Effector memory CD4-positive, alpha-beta T cell (primary cell): ENCODE measurements around the gene PIAS1.
"Not testable (repeated sequence)": the region's sequence is repeated elsewhere in the genome, so short reads cannot be mapped to it uniquely, and the experiment has no call there.

ENCODE experiments used
- DNase-seq, 3 donors: peaks; one replicate each; pipeline ENCODE4 v3.0.0-alpha.2; 2020
- H3K27ac ChIP-seq: 2 replicates; pipeline ENCODE4 v1.7.0; 2013; ENCODE audit warnings: mild to moderate bottlenecking, low read length, moderate library complexity; ENCODE audit not compliant: insufficient read depth, poor library complexity, severe bottlenecking
- H3K27me3 ChIP-seq: replicated peaks from 2 replicates; pipeline ENCODE4 v1.7.0; 2013; ENCODE audit warnings: mild to moderate bottlenecking, low read length; ENCODE audit not compliant: insufficient read depth, control insufficient read depth, poor library complexity, severe bottlenecking
- H3K36me3 ChIP-seq: 2 replicates; pipeline ENCODE4 v1.7.0; 2013; ENCODE audit warnings: mild to moderate bottlenecking, low read length, moderate library complexity; ENCODE audit not compliant: control insufficient read depth, insufficient read depth
- H3K4me1 ChIP-seq: 2 replicates; pipeline ENCODE4 v1.7.0; 2013; ENCODE audit warnings: low read length, mild to moderate bottlenecking; ENCODE audit not compliant: control insufficient read depth, insufficient read depth, poor library complexity, severe bottlenecking
- H3K4me3 ChIP-seq: 2 replicates; pipeline ENCODE4 v1.7.0; 2013; ENCODE audit warnings: low read length, low read depth, mild to moderate bottlenecking; ENCODE audit not compliant: insufficient read depth, poor library complexity, severe bottlenecking
- H3K9me3 ChIP-seq: 2 replicates; pipeline ENCODE4 v1.7.0; 2013; ENCODE audit warnings: mild to moderate bottlenecking, low read length, moderate library complexity; ENCODE audit not compliant: control insufficient read depth

PIAS1 gene

GRCh38 chr15:68220489-68220888 lies 166.4 kb downstream of the PIAS1 start:
- H3K9me3 ChIP-seq, result no peaks in the 10 kb centered on the region
- H3K4me1 ChIP-seq, result no peaks in the 10 kb centered on the region
- no peaks in the 10 kb centered on the region for H3K36me3 ChIP-seq
- no peak for DNase-seq
- no peak overlapping the region for H3K27ac ChIP-seq
- no peak overlapping the region for H3K4me3 ChIP-seq
- H3K27me3 ChIP-seq, result no peaks in the 10 kb centered on the region

GRCh38 chr15:68220967-68221366 lies 166.9 kb downstream of the PIAS1 start:
- Histone ChIP-seq H3K4me1 (no peaks in the 10 kb centered on the region), H3K27me3 (no peaks in the 10 kb centered on the region), H3K9me3 (no peaks in the 10 kb centered on the region), H3K4me3 (no peak overlapping the region), H3K36me3 (no peaks in the 10 kb centered on the region), H3K27ac (no peak overlapping the region)
- DNase-seq, result no peak

- H3K4me1 ChIP-seq, H3K4me3 ChIP-seq, H3K27ac ChIP-seq, DNase-seq, H3K36me3 ChIP-seq, H3K27me3 ChIP-seq, H3K9me3 ChIP-seq: not testable (repeated sequence)
Measured at GRCh38 chr15:68221530-68222431, 167.7 kb downstream of the PIAS1 start.

- not testable (repeated sequence) for H3K27me3 ChIP-seq, H3K36me3 ChIP-seq, H3K4me1 ChIP-seq, DNase-seq, H3K9me3 ChIP-seq, H3K27ac ChIP-seq, H3K4me3 ChIP-seq
Measured at GRCh38 chr15:68222432-68222743, 168.3 kb downstream of the PIAS1 start.

- Histone ChIP-seq H3K27ac (no peak overlapping the region), H3K4me1 (peaks cover 4% of the 10 kb centered on the region), H3K27me3 (no peaks in the 10 kb centered on the region), H3K9me3 (no peaks in the 10 kb centered on the region), H3K4me3 (no peak overlapping the region), H3K36me3 (no peaks in the 10 kb centered on the region)
- DNase-seq, result no peak
Measured at GRCh38 chr15:68223171-68223570, 169.1 kb downstream of the PIAS1 start.

GRCh38 chr15:68224108-68224507 lies 170.0 kb downstream of the PIAS1 start:
- Histone ChIP-seq H3K27me3 (no peaks in the 10 kb centered on the region), H3K9me3 (no peaks in the 10 kb centered on the region), H3K4me1 (peaks cover 10% of the 10 kb centered on the region), H3K36me3 (no peaks in the 10 kb centered on the region), H3K4me3 (no peak overlapping the region), H3K27ac (no peak overlapping the region)
- DNase-seq, result no peak

GRCh38 chr15:68224546-68225250 lies 170.6 kb downstream of the PIAS1 start:
- Histone ChIP-seq H3K27me3 (no peaks in the 10 kb centered on the region), H3K9me3 (no peaks in the 10 kb centered on the region), H3K4me1 (peaks cover 10% of the 10 kb centered on the region), H3K4me3 (no peak overlapping the region), H3K36me3 (no peaks in the 10 kb centered on the region), H3K27ac (no peak overlapping the region)
- DNase-seq, result no peak

GRCh38 chr15:68225442-68225841 lies 171.3 kb downstream of the PIAS1 start:
- not testable (repeated sequence) for H3K36me3 ChIP-seq, H3K27me3 ChIP-seq, H3K27ac ChIP-seq, DNase-seq, H3K4me3 ChIP-seq, H3K9me3 ChIP-seq
- H3K4me1 ChIP-seq, result peaks cover 13% of the 10 kb centered on the region

GRCh38 chr15:68227643-68228142 lies 173.6 kb downstream of the PIAS1 start:
- H3K4me1 ChIP-seq, result peaks cover 13% of the 10 kb centered on the region
- H3K27ac ChIP-seq, result no peak overlapping the region
- H3K4me3 ChIP-seq, result no peak overlapping the region

More at GRCh38 chr15:68227643-68228142, 173.6 kb downstream of the PIAS1 start:
- no peak for DNase-seq
- Histone ChIP-seq H3K36me3 (no peaks in the 10 kb centered on the region), H3K27me3 (no peaks in the 10 kb centered on the region), H3K9me3 (no peaks in the 10 kb centered on the region)
